ENCODE data around the gene FLRT1.

GRCh38 chr11:64019106-64020037 lies 16.4 kb upstream of the FLRT1 start:
- TF ChIP-seq CTCF (IDR thresholded peaks at IDR 0.05): no peak
- TF ChIP-seq POLR2A (IDR thresholded peaks at IDR 0.05): no peak

All from testis (tissue), 2 donors.